ENCODE results near the gene ANKRD30A.
"Not testable (repeated sequence)": the region's sequence is repeated elsewhere in the genome, so short reads cannot be mapped to it uniquely, and the experiment has no call there.

Gene ANKRD30A

GRCh38 chr10:37125191-37125732 lies at the start of gene ANKRD30A:
ANKRD30A (plus strand) TSS chr10:37125598; CDS start chr10:37125788, 190 bp downstream.
- DNase-seq: no peak

- DNase-seq: not testable (repeated sequence)
Observed at GRCh38 chr10:37076083-37076482, 49.3 kb upstream of the ANKRD30A start.

DNA sequence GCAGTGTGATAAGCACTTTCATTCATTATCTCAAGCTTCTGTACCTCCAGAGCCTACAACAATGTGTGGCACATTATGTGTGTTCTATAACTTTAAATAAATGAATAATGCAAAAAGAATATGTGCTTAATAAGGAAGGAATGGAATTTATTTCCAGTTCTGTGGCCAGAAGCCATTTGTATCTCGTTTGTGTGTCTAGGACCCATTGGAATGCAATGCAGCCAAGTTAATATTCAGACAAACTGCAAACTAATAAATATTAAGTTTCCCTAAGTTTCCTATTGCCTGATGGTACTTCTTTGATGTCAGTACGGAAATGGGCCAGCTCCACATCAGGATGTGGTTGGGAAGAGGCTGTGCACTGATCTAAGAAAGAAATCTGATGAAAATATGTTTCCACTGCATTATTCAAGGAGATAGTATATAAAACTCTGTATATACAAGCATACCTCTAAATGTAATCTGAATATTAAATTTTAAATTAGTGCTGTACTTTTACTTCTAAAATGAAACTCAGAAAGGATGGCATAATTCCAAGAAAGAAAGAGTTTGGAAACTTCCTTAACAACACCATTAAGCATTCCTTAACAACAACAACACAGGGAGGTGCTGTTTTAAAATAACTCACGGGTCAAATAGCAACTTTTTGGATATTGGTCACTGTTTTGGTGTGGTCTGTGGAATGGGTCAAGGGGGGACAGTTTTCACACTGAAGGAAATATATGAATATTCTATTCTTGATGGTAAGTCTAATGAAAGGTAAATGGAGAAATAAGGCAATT lies 29.4 kb upstream of the ANKRD30A start:
- DNase-seq: no peak

GRCh38 chr10:37101261-37101660 lies 24.1 kb upstream of the ANKRD30A start:
- no peak for DNase-seq

DNA sequence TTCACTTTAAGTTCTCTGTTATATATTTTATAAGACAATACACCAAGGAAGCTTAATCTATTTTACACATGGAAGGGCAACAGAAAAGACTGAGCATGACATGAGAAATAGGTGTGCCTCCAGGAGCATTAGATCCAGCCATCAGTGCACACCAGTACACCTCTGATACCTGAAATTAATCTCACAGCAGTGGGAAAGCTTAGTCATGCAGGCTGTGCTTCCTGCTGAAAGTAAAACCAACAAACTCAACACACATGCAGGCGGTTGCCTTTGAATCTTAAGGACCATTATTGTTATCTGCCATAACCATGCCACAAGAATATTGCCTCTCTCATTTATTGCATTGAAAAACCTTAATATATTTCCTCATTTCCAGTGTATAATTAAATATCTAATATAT lies 16.4 kb upstream of the ANKRD30A start:
- DNase-seq: no peak

- DNase-seq: no peak
Observed at GRCh38 chr10:37124532-37124931, 866 bp upstream of the ANKRD30A start.

DNA sequence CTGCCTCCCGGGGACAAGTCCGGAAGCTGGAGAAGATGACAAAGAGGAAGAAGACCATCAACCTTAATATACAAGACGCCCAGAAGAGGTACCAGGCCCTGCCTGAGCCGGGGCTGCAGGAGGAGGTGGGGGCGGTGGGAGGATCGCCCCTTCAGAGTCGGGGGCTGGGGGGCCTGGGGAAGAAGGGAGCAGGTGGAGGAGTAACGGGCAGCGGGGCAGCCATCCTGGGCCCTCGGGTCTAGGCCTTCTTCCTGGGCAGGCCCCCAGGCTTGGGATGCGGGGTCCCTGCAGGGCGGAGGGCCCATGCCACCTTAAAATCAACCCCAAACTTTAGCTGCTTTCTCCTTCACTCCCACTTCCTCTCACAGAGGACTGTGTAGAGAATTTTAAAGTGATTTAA lies 523 bp downstream of the ANKRD30A start:
- no peak for DNase-seq

DNA sequence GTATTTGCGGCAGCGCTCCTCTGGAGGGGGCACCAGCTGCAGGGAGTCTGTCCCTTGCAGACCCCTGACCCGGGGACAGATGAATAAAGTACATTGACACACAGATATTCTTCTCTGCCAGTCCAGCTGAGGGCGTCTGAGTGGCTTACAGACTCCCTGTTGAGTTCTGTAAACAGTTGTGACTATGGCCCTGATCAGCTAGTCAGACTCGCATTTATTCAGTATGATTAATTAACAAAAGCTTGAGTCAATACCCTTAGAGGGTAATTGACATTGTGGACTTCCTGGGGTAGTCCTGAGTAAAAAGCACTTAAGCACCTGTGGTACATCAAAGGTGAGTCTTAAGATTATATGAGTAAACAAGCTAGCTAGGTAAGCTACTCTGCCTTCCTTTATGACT lies 21.0 kb downstream of the ANKRD30A start:
- DNase-seq: no peak

GRCh38 chr10:37162430-37162829 lies 37.0 kb downstream of the ANKRD30A start:
- not testable (repeated sequence) for DNase-seq

DNA sequence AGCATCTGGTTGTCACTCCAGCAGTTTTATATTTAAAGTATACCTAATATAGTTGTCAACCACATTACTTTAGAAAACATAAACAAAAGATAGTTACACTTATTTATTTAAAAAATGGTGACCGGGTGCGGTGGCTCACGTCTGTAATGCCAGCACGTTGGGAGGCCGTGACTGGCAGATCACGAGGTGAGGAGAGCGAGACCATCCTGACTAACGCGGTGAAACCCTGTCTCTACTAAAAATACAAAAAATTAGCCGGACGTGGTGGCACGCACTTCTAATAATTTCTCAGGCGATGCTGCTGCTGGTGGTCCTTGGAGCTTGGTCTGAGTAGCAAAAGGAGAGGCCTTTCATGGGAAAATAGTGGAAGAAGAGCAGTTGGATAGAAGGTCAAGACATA lies 46.5 kb downstream of the ANKRD30A start:
- DNase-seq: not testable (repeated sequence)

DNA sequence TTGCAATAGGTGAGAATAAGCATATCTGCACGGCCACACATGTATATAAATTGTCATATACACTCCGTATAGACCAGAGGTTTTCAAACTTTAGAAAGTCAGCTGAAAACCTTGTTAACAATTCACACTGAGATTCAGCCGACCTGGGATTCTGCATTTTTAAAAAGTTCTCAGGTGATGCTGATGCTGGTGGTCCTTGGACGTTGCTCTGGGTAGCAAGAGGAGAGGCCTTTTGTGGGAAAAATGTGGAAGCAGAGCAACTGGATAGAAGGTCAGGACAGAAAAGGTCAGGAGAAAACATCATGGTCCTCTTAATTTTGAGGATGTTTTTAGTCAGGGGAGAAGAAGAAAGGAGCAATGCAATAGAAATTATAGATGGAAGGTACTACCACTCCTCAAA lies 52.9 kb downstream of the ANKRD30A start:
- DNase-seq: not testable (repeated sequence)

DNA sequence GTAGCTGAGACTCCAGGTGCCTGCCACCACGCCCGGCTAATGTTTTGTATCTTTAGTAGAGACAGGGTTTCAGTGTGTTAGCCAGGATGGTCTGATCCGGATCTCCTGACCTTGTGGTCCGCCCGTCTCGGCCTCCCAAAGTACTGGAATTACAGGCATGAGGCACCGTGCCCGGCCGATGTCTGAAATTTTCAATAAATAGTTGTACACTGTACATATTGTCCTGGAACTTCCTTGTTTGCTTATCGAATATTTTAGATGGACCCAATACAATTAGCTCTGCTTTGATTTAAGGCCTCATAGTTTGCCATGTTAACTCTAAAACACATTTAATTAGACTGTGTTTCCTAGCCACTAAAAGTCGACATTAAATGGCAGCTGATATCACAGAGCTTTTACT lies 57.3 kb downstream of the ANKRD30A start:
- not testable (repeated sequence) for DNase-seq

GRCh38 chr10:37206132-37206531 lies 80.7 kb downstream of the ANKRD30A start:
- DNase-seq: no peak

DNA sequence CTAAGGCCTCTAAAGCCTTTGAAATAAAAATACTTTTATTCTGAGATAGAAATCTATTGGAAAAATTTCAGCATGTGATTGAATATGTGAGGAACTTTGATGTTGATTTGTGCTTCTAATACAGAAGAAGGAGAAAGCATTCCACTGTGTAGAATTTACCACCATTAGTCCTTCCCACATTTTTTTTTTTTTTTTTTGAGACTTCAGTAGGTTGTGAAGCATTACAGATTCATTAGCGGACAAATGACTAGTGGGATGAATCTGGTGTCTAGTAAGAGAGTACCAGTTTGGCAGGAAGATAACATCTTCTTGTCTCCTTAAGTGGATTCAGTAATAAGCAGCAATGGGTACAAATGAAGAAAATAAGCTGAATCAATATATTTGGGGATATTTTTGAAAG lies 95.5 kb downstream of the ANKRD30A start:
- no peak for DNase-seq

- DNase-seq: no peak
Observed at GRCh38 chr10:37222046-37222445, 96.6 kb downstream of the ANKRD30A start.

DNA sequence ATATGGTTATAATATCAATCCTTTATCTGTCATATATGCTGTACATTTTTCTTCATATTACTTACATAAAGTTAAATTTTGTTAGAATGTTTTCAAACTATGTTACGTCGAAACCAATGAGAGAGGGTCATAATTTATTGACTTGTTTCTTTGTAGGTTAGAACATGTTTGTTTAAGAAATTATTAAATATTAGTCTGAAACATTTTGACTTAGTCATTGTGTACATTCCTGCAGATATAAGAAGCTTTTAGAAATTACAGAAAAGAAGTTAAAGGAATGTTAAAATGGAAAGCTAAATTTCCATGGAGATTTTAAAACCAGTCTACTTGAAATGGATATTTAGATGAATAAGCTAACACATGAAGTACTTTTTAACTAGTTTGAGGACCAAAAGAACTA lies 99.8 kb downstream of the ANKRD30A start:
- DNase-seq: no peak

DNA sequence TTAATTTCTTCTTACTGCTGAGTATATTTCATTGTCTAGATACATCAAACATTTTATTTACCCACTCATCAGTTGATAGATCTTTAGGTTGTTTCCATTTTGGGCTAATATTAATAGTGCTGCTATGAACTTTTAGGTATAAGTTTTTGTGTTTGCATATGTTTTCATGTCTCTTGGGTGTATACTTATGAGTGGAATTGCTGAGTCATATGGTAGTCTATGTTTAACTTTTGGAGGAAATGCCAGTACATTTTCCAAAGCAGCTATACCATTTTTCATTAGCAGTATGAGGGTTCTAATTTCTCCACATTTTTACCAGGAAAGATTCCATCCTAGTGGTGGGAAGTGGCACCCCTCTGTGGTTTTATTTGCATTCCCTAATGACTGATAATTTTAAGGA lies 101.1 kb downstream of the ANKRD30A start:
- no peak for DNase-seq

DNA sequence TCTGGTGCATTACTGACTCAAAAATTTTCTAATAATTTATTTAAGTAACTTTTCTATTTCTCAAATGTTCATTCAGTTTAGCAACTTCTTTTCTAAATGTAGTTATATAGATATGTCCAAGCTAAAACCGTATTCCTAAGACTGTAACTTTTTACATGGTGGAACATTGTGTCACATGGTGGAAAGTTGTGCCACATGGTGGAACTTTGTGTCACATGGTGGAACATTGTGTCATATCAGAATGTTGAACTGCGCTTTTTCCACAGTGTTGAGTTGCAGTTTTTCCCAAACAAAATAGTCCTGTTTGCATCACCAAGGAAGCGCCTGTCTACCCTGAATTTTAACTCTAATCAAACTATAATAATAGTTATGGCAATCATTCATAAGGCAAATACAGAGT lies 109.3 kb downstream of the ANKRD30A start:
- DNase-seq: no peak

DNA sequence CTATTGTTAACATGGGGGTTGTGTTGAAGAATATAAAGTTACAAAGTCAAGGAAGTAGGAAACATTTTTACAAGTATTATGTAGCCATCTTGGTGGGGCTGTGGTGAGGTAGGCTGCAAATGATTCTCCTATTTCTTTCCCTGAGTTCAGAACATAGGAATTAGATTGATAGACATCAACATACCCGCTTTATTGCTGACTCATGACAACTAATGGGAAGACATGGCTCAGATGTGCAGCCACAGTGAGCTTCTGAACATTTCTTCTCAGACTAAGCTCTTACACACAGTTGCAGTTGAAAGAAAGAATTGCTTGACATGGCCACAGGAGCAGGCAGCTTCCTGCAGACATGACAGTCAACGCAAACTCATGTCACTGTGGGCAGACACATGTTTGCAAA lies 110.7 kb downstream of the ANKRD30A start:
- no peak for DNase-seq

GRCh38 chr10:37240223-37240622 lies 114.8 kb downstream of the ANKRD30A start:
- no peak for DNase-seq

- no peak for DNase-seq
Observed at GRCh38 chr10:37246637-37247036, 121.2 kb downstream of the ANKRD30A start.

- not testable (repeated sequence) for DNase-seq
Observed at GRCh38 chr10:37255837-37256236, 130.4 kb downstream of the ANKRD30A start.

GRCh38 chr10:37263304-37263703 lies 137.9 kb downstream of the ANKRD30A start:
- DNase-seq: no peak

- no peak for DNase-seq
Observed at GRCh38 chr10:37268266-37268665, 142.9 kb downstream of the ANKRD30A start.
